GM12865 (cell line): ENCODE measurements around the gene POLD1.

Source experiments
- DNase-seq: peaks from one replicate; pipeline ENCODE4 v3.0.0; 2010; ENCODE audit warnings: low read depth
- H3K4me3 ChIP-seq: 2 replicates; pipeline ENCODE4 v1.5.1; 2011; ENCODE audit warnings: mild to moderate bottlenecking, low read depth, low read length, control low read depth
- CTCF ChIP-seq: IDR thresholded peaks from 2 replicates; pipeline ENCODE4 v1.5.1; 2011; ENCODE audit warnings: low read length, control low read depth, low read depth, inconsistent platforms; ENCODE audit not compliant: insufficient read depth; ENCODE audit errors: missing control alignments

The POLD1 gene

GRCh38 chr19:50416034-50416977, 32.2 kb downstream of the POLD1 start:
- no peak overlapping the region for H3K4me3 ChIP-seq

GRCh38 chr19:50417111-50418081, 33.2 kb downstream of the POLD1 start:
- H3K4me3 ChIP-seq: peak overlapping the region; percentile 78
- DNase-seq: peak; percentile 26
- TF ChIP-seq CTCF: no peak

More at GRCh38 chr19:50416034-50416977, 32.2 kb downstream of the POLD1 start:
- DNase-seq: no peak
- TF ChIP-seq CTCF: peak; percentile 4

- H3K4me3 ChIP-seq: peak within 1 kb of the TSS; percentile 78
- no peak for TF ChIP-seq CTCF
- DNase-seq: peak; percentile 68
Measured at GRCh38 chr19:50418176-50419021, 34.3 kb downstream of the POLD1 start, which contains the start of gene SPIB. TSS of gene SPIB (plus strand) at chr19:50418938. CDS start at chr19:50418963, 25 bp downstream.

GRCh38 chr19:50419022-50419579, 35.0 kb downstream of the POLD1 start:
- no peak for DNase-seq
- no peak for TF ChIP-seq CTCF
- H3K4me3 ChIP-seq: peak overlapping the region; percentile 78

- H3K4me3 ChIP-seq: peak overlapping the region; percentile 78
- DNase-seq: peak; percentile 69
- TF ChIP-seq CTCF: no peak
Measured at GRCh38 chr19:50419580-50420035, 35.5 kb downstream of the POLD1 start.
